Skeletal muscle tissue (tissue), 4 donors: ENCODE data around the gene ITPR1. TPM values are rescaled to one million over a fixed set of nuclear protein-coding genes. Genes with fewer than 3 reads are reported as not detected.

Experiments
- H3K27ac ChIP-seq: one replicate; pipeline ENCODE4 v1.7.0; 2013; ENCODE audit warnings: mild to moderate bottlenecking, low read depth, low read length, inconsistent platforms
- H3K27me3 ChIP-seq, 3 donors: one replicate each; pipeline ENCODE4 v1.7.0; 2013; ENCODE audit warnings: low read length in 3 of 3; ENCODE audit not compliant: control insufficient read depth in 3 of 3, insufficient read depth in 3 of 3
- H3K36me3 ChIP-seq, 3 donors: one replicate each; pipeline ENCODE4 v1.7.0; 2013; ENCODE audit warnings: low read length in 3 of 3; ENCODE audit not compliant: control insufficient read depth in 3 of 3, insufficient read depth in 3 of 3
- H3K4me1 ChIP-seq, 3 donors: one replicate each; pipeline ENCODE4 v1.7.0; 2013; ENCODE audit warnings: low read length in 3 of 3, mild to moderate bottlenecking in 3 of 3; ENCODE audit not compliant: control insufficient read depth in 3 of 3, insufficient read depth in 3 of 3
- H3K4me3 ChIP-seq, 3 donors: one replicate each; pipeline ENCODE4 v1.7.0; 2013; ENCODE audit warnings: low read length in 3 of 3
- H3K9ac ChIP-seq, 3 donors: one replicate each; pipeline ENCODE4 v1.7.0; 2013; ENCODE audit warnings: low read length in 3 of 3, mild to moderate bottlenecking in 3 of 3, moderate library complexity in 2 of 3, low read depth in 1 of 3
- H3K9me3 ChIP-seq, 3 donors: one replicate each; pipeline ENCODE4 v1.7.0; 2013; ENCODE audit warnings: low read length in 3 of 3; ENCODE audit not compliant: control insufficient read depth in 3 of 3
- total RNA-seq: library from RNA; depleted of rRNA; stranded (reverse); fragments of >200 nt; gene quantifications from one replicate; pipeline ENCODE4 v1.2.3, GENCODE V29; 2014
- donor health status: Osteomylitis.

ITPR1 gene
- total RNA-seq, 1 donor from 2014 or later = 55.8 TPM

DNA sequence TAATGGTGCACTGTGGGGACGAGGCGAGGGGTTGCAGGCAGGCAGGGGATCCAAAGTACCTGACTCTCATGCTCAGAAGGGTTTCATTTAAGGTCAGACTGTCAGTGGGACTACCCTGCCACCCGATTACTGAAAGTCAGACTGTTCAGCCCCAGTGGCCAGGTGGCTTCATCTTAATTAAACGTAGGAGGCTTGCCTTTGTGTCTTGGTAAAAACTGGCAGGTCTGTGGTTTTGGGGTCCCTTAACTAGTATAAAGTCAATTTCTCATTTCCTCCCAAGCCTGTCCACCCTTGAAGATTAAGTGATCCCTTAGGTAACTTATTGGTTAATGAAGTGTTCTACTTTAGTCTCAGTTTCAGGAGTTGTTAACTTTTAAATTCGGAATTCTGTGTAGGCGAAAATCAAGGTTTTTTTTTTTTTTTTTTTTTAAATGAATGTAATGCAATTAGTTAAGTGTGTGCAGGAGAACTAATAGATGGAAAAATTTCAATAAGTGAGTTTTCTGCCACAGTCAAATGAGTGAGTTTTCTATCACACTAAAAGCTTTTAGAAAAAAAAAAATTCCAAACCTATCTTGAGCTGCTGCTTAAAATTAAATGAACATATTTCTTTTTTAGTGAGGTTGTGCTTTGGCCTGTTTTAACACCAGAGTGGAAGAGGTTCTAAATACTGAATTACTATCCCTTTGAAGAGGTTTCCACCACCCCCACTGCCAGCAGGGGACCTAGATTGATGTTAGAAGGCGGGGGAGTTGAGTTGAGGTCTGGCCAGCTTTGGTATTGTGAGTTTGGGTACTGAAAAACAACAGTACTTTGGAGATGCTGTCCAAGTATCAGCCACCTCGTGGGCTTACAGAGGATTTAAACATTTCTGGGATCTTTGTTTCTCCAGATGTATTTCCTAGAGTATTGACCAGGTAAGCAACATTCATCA, 15.2 kb downstream of the ITPR1 start:
- Histone ChIP-seq H3K4me1 (peaks cover 4 to 12% (median 8%) of the 10 kb centered on the region in 3 donors), H3K27me3 (no peaks in the 10 kb centered on the region), H3K9me3 (no peaks in the 10 kb centered on the region), H3K9ac (no peak overlapping the region), H3K36me3 (no peaks in the 10 kb centered on the region), H3K27ac (no peak overlapping the region), H3K4me3 (no peak overlapping the region)

DNA sequence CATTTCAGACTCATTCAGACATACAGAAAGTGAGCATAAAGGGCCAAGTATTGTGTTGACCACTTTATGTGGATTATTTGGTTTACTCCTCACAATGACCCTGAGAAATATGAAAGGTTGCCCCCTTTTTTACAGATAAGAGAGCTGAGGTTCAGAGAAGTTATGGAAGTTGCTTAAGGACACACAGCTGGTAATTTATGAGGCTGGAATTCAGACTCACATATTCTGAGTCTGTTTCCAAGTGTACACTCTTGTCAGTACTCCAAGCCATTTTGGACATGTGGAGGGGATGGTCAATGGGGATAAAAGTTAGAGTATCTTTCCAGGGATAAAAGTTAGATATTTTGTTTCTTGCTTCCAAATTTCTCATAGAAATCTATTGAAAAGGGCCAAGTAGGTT, 15.9 kb downstream of the ITPR1 start:
- H3K27me3 ChIP-seq = no peaks in the 10 kb centered on the region
- H3K9ac ChIP-seq = no peak overlapping the region
- no peaks in the 10 kb centered on the region for H3K36me3 ChIP-seq
- peaks cover 4 to 12% (median 5%) of the 10 kb centered on the region in 3 donors for H3K4me1 ChIP-seq
- no peak overlapping the region for H3K4me3 ChIP-seq
- H3K9me3 ChIP-seq = no peaks in the 10 kb centered on the region
- H3K27ac ChIP-seq = no peak overlapping the region

DNA sequence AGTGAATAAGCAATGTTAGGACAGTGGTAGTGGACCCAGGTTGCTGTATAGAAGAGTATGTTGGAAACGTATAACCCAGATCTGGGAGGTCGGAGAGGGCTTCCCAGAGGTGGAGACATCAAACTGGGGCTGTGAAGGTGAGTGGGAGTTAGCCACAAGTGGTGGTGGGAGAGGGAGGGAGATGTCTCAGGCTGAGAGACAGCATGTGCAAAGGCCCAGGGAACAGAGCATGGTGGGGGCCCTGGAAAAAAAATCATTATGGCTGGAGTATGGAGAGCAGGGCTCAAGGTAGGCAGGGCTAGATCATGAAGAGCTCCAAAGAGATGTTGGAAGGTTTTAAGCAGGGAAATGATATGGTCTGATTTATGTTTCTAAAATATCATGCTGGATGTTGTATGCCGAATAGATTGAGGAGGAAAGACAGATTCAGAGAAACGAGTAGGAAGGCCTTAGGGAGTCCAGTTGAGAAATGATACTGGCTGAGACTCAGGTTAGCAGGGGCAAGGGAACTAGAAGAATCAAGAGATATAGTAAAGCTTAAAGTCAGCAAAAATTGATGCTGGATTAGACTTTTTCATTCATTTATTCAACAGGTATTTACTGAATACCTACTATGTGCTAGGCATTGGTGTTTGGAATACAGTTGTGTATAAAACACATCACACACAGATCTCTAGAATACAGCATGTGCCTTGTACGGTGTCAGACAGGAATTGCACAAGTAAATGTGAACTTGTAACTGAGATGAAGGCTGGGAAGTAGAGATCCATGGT, 17.0 kb downstream of the ITPR1 start:
- no peak overlapping the region for H3K9ac ChIP-seq
- no peaks in the 10 kb centered on the region for H3K9me3 ChIP-seq
- no peaks in the 10 kb centered on the region for H3K27me3 ChIP-seq
- H3K27ac ChIP-seq = no peak overlapping the region
- H3K4me1 ChIP-seq = peaks cover 0 to 5% (median 0%) of the 10 kb centered on the region in 3 donors
- H3K36me3 ChIP-seq = no peaks in the 10 kb centered on the region
- H3K4me3 ChIP-seq = no peak overlapping the region

DNA sequence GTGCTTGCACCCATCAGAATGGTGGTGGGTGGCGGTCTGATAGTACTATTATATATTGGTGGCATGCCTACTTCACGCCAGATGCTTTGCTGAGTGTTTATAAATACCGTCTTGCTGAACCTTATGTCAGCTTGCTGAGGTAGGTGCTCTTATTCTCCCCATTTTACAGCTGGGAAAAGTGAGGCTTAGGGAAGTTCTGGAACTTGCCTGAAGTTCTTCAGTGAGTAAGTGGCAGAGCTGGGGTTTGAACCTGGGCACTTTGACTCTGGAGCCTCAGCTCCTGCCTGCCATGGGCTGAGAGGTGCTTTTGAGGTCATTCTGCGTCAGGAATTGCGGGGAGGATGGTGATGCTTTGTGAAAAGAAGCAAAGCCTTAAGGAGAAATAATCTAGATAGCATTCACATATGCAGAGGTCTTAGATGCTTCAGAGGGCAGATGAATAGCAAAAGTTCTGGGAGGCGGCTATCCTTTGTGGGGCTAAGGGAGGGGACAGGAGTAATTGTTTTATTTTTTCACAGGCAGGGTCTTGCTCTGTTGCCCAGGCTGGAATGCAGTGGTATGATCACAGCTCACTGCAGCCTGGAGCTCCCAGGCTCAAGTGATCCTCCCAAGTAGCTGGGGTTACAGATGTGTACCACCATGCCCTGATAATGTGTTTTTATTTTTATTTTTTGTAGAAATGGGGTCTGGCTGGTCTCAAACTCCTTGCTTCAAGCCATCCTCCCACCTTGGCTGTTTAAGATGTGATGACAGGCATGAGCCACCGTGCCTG, 18.5 kb downstream of the ITPR1 start:
- H3K9ac ChIP-seq = no peak overlapping the region
- no peak overlapping the region for H3K4me3 ChIP-seq
- no peaks in the 10 kb centered on the region for H3K4me1 ChIP-seq
- H3K27ac ChIP-seq = no peak overlapping the region
- no peaks in the 10 kb centered on the region for H3K9me3 ChIP-seq
- H3K36me3 ChIP-seq = no peaks in the 10 kb centered on the region
- no peaks in the 10 kb centered on the region for H3K27me3 ChIP-seq

DNA sequence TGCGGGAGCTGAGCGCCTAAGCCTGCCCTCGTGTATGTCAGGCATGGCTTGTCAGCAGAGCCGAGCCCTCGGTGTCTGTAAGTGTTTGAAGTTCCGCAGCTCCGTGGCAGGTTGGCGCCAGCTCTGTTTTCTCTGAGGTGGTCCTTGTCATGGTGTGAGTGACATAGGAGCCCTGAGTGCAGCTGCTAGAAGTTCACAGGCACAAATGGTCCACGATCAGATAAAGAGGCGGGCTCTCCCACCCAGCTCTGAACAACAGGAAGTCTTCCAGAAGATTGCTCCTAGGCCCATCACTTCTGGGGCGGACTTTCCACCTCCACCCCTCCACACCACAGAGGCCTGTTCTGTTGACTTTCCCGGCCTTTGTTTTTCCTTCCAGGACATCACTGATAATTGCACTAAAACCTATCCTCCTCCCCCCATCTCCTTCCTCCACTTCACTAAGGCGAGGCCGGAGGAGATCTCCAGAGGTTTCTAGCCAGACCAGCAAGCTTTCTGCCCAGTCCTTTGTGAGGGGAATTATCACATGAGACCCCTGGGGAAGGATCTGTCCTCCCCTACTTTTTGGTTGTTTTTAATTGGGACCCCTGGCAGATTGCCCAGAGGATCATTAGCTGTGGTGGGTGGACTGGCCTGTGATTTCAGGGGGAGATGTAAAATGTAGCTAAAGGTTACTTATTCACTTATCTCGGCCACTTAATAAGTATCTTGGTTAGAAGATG, 19.9 kb downstream of the ITPR1 start:
- Histone ChIP-seq H3K27ac (no peak overlapping the region), H3K4me1 (peaks cover 0 to 2% (median 0%) of the 10 kb centered on the region in 3 donors), H3K36me3 (no peaks in the 10 kb centered on the region), H3K9ac (no peak overlapping the region), H3K4me3 (no peak overlapping the region), H3K27me3 (no peaks in the 10 kb centered on the region), H3K9me3 (no peaks in the 10 kb centered on the region)

DNA sequence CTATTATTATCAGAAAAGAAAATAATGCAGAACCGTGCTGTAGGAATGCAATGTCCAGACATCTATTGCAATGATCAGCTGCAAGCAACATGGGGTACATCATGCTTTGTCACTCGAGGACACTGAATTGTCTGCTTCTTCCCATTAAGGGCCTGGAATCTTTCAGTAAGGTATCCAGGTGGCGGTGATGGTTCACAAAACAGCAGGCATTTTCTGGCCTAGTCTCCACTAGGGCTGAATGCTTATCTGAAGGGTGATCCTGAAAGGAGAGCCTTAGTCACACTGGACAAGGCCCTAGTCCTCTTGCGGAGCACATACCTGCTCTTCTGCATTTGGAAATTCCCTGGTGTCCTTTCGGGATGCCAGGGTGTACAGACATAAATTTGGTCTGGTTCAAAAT, 21.2 kb downstream of the ITPR1 start:
- Histone ChIP-seq H3K9me3 (no peaks in the 10 kb centered on the region), H3K4me1 (peaks cover 0 to 3% (median 0%) of the 10 kb centered on the region in 3 donors), H3K27me3 (no peaks in the 10 kb centered on the region), H3K27ac (no peak overlapping the region), H3K4me3 (no peak overlapping the region), H3K36me3 (no peaks in the 10 kb centered on the region), H3K9ac (no peak overlapping the region)

DNA sequence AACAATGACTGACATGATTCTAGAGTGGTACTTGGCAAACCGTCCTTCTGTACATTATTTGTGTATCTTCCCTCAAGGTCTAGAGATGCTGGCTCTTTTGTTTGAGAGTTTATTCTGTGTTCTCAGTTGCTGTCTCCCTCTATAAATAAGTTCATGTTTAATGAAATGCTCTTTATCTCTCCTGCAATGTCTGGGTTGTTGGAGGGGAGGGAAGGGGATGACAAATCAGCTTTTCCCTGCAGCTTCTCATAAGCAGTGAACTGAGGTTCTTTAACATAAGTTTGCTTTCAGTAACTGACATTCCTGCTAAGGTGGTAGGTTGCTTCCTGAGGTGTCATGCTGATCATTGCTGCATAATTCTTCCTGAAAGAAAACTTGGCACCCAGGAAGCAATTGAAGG, 21.8 kb downstream of the ITPR1 start:
- H3K27me3 ChIP-seq = no peaks in the 10 kb centered on the region
- H3K27ac ChIP-seq = no peak overlapping the region
- peaks cover 0 to 7% (median 3%) of the 10 kb centered on the region in 3 donors for H3K4me1 ChIP-seq
- H3K4me3 ChIP-seq = no peak overlapping the region
- no peak overlapping the region for H3K9ac ChIP-seq
- H3K36me3 ChIP-seq = no peaks in the 10 kb centered on the region
- H3K9me3 ChIP-seq = no peaks in the 10 kb centered on the region

DNA sequence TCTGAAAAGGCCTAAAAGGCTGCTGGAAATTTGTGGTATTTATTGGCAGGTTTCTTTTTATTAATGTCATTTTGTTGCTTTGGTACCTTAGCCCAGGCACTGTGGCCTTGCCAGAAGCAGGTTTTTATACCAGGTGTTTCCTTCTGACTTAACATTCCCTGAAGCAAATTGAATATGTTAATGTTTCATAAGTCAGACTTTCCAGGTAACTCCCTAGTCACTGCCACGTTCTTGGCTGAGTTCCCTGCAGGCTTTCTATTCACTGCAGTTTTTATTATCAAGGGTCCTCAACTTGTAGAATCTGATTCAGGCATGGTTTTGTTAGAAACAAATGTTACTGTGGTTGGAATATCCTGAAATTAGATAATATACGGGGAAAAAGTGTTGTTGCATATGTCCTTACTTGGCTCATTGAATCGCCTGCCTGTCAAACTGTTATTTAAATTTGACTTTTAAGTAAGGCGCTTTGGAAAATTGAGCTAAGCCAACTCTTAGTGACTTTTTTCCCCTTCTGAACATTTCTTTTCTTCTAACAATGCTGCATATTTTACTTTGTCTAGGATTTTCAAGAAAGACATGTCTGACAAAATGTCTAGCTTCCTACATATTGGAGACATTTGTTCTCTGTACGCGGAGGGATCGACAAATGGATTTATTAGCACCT, 22.9 kb downstream of the ITPR1 start:
- no peak overlapping the region for H3K4me3 ChIP-seq
- H3K9me3 ChIP-seq = no peaks in the 10 kb centered on the region
- no peaks in the 10 kb centered on the region for H3K36me3 ChIP-seq
- H3K27me3 ChIP-seq = no peaks in the 10 kb centered on the region
- no peak overlapping the region for H3K27ac ChIP-seq
- peaks cover 0 to 7% (median 3%) of the 10 kb centered on the region in 3 donors for H3K4me1 ChIP-seq
- no peak overlapping the region for H3K9ac ChIP-seq

DNA sequence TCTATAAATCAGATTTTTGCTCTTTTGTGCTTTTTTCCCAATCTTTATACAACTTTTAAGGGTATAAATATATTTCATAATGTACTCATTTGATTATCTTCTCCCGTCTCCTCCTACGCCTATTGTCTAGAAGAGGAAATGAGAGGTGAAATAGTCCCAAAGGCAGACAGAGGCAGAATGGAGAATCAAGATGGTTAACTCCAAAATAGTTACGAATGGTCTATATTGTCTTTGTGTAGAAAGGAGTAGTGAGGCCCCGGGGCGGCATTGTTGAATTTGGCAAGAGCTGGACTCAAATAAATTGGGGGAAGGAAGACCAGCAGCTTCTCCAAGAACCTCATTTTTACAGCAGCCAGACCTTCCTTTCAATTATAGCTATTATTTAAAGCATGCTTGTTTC, 23.9 kb downstream of the ITPR1 start:
- no peak overlapping the region for H3K4me3 ChIP-seq
- H3K36me3 ChIP-seq = peaks cover 0 to 1% (median 0%) of the 10 kb centered on the region in 3 donors
- no peak overlapping the region for H3K27ac ChIP-seq
- no peak overlapping the region for H3K9ac ChIP-seq
- peaks cover 0 to 7% (median 3%) of the 10 kb centered on the region in 3 donors for H3K4me1 ChIP-seq
- no peaks in the 10 kb centered on the region for H3K9me3 ChIP-seq
- H3K27me3 ChIP-seq = no peaks in the 10 kb centered on the region
